ENCODE results near the gene SND1. TPM values are rescaled to one million over a fixed set of nuclear protein-coding genes. Genes with fewer than 3 reads are reported as not detected.

Gene SND1
- total RNA-seq, 1 experiment from 2014 or later = 274 TPM

- ChIA-PET CTCF (no interaction called here), POLR2A (no interaction called here)
- Histone ChIP-seq H3K4me3 (ENCODE audit: low read depth, low read length) (no peak overlapping the region), H3K27me3 (replicated peaks; ENCODE audit: control insufficient read depth, insufficient read depth, low read length) (no peaks in the 10 kb centered on the region), H3K36me3 (ENCODE audit: control insufficient read depth, insufficient read depth, low read length) (no peaks in the 10 kb centered on the region), H3K9me3 (no peaks in the 10 kb centered on the region), H3K4me1 (no peaks in the 10 kb centered on the region)
- Mint-ChIP-seq H3K4me3 (ENCODE audit: unreplicated experiment) (no peak overlapping the region), H3K27me3 (ENCODE audit: insufficient read depth, unreplicated experiment) (no peaks in the 10 kb centered on the region), H3K9me3 (ENCODE audit: unreplicated experiment) (no peaks in the 10 kb centered on the region), H3K4me1 (ENCODE audit: low read depth, unreplicated experiment) (no peaks in the 10 kb centered on the region), H3K27ac (ENCODE audit: unreplicated experiment) (no peak overlapping the region), H3K36me3 (ENCODE audit: insufficient read depth, unreplicated experiment) (peaks cover 61% of the 10 kb centered on the region)
- BruUV-seq (replicated peaks) = no TSS peak
- no peak for TF ChIP-seq CTCF (IDR thresholded peaks at IDR 0.05; ENCODE audit: insufficient read depth in 1 of 2, low read depth in 1 of 2, low read length in 1 of 2, severe bottlenecking in 1 of 2, unreplicated experiment in 1 of 2)
- intact Hi-C loops (cut with micrococcal nuclease; ENCODE audit: unreplicated experiment) = no loop called here
- no peak for DNase-seq
These were observed 419.8 kb downstream of the SND1 start for GRCh38 chr7:128071801-128072200.

- H3K36me3 Mint-ChIP-seq (ENCODE audit: insufficient read depth, unreplicated experiment) = peaks cover 62% of the 10 kb centered on the region
- H3K27me3 Mint-ChIP-seq (ENCODE audit: insufficient read depth, unreplicated experiment) = no peaks in the 10 kb centered on the region
- Histone ChIP-seq H3K27me3 (replicated peaks; ENCODE audit: control insufficient read depth, insufficient read depth, low read length) (no peaks in the 10 kb centered on the region), H3K9me3 (no peaks in the 10 kb centered on the region), H3K36me3 (ENCODE audit: control insufficient read depth, insufficient read depth, low read length) (no peaks in the 10 kb centered on the region), H3K4me1 (no peaks in the 10 kb centered on the region), H3K4me3 (ENCODE audit: low read depth, low read length) (no peak overlapping the region)
- ChIA-PET POLR2A (no interaction called here), CTCF (no interaction called here)
- intact Hi-C loops (cut with micrococcal nuclease; ENCODE audit: unreplicated experiment) = no loop called here
- no peak for DNase-seq
- no peaks in the 10 kb centered on the region for H3K9me3 Mint-ChIP-seq (ENCODE audit: unreplicated experiment)
- TF ChIP-seq CTCF (IDR thresholded peaks at IDR 0.05; ENCODE audit: insufficient read depth in 1 of 2, low read depth in 1 of 2, low read length in 1 of 2, severe bottlenecking in 1 of 2, unreplicated experiment in 1 of 2) = no peak
- H3K4me3 Mint-ChIP-seq (ENCODE audit: unreplicated experiment) = no peak overlapping the region
- no peaks in the 10 kb centered on the region for H3K4me1 Mint-ChIP-seq (ENCODE audit: low read depth, unreplicated experiment)
- H3K27ac Mint-ChIP-seq (ENCODE audit: unreplicated experiment) = no peak overlapping the region
- BruUV-seq (replicated peaks) = no TSS peak
These were observed 421.8 kb downstream of the SND1 start for GRCh38 chr7:128073671-128074310.

GRCh38 chr7:128074336-128074735 is 422.3 kb downstream of the SND1 start:
- no peaks in the 10 kb centered on the region for H3K36me3 ChIP-seq (ENCODE audit: control insufficient read depth, insufficient read depth, low read length)
- H3K4me1 Mint-ChIP-seq (ENCODE audit: low read depth, unreplicated experiment) = no peaks in the 10 kb centered on the region
- H3K36me3 Mint-ChIP-seq (ENCODE audit: insufficient read depth, unreplicated experiment) = peaks cover 62% of the 10 kb centered on the region
- no peaks in the 10 kb centered on the region for H3K9me3 Mint-ChIP-seq (ENCODE audit: unreplicated experiment)
- BruUV-seq (replicated peaks) = no TSS peak
- intact Hi-C loops (cut with micrococcal nuclease; ENCODE audit: unreplicated experiment) = no loop called here
- H3K27ac Mint-ChIP-seq (ENCODE audit: unreplicated experiment) = no peak overlapping the region
- DNase-seq = no peak
- ChIA-PET CTCF (no interaction called here), POLR2A (no interaction called here)
- H3K4me3 Mint-ChIP-seq (ENCODE audit: unreplicated experiment) = no peak overlapping the region
- no peak overlapping the region for H3K4me3 ChIP-seq (ENCODE audit: low read depth, low read length)
- no peaks in the 10 kb centered on the region for H3K9me3 ChIP-seq
- H3K27me3 Mint-ChIP-seq (ENCODE audit: insufficient read depth, unreplicated experiment) = no peaks in the 10 kb centered on the region
- H3K4me1 ChIP-seq = no peaks in the 10 kb centered on the region
- no peaks in the 10 kb centered on the region for H3K27me3 ChIP-seq (replicated peaks; ENCODE audit: control insufficient read depth, insufficient read depth, low read length)
- TF ChIP-seq CTCF (IDR thresholded peaks at IDR 0.05; ENCODE audit: insufficient read depth in 1 of 2, low read depth in 1 of 2, low read length in 1 of 2, severe bottlenecking in 1 of 2, unreplicated experiment in 1 of 2) = no peak
